GM21723 (cell line): ENCODE measurements around the gene CYTH1.
"Not testable (repeated sequence)": the region's sequence is repeated elsewhere in the genome, so short reads cannot be mapped to it uniquely, and the experiment has no call there.

ENCODE experiments used
- ATAC-seq: cut with Tn5 transposase; IDR thresholded peaks from one replicate; pipeline ENCODE4 v1.9.1; 2021; ENCODE audit warnings: mild to moderate bottlenecking, moderate library complexity; ENCODE audit not compliant: unreplicated experiment

Gene CYTH1

DNA sequence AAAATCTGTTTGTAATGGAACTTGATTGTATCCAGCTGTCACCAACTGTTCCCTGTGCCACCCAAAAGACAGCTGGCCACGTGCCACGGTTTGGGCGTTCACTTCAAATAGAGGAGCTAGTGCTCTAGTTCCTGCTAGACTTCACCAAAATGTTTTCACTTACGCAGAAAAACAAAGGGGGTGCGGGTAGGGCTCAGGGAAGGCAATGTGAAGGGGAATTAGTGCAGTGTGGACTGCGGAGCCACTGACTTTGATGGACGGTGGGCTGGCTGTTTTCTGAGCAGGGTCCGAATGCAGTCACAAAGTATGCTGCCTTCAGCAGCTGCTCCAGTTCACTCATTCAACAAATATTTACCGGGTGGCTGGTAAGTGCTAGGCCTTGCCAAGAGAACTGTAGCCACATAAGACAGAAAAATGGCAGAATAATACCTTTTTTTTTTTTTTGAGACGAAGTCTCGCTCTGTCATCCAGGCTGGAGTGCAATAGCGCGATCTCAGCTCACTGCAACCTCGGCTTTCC lies 7.6 kb upstream of the CYTH1 start:
- ATAC-seq = no peak

DNA sequence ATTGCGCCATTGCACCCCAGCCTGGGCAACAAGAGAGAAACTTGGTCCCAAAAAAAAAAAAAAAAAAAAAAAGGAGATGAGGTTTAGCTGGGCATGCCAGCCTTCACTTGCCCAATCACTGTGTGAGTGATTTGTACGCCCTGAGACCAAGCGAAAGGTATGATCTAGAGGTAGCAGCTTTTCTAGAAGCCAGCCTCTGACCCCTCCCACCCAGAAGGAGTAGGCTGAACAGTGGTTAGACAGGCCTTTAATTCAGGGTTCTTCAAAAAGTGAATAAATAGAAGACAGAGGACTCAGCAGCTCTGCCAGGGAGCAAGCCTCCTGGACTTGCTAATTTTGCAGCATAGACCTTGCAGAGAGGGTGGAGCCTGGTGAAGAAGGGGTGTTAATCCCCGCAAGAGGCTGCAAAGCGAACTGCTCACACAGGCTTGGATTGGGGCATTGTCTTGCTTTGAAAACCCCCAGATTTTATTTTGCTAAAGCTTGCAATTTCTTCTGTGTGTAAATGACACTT lies 7.1 kb upstream of the CYTH1 start:
- ATAC-seq = no peak

DNA sequence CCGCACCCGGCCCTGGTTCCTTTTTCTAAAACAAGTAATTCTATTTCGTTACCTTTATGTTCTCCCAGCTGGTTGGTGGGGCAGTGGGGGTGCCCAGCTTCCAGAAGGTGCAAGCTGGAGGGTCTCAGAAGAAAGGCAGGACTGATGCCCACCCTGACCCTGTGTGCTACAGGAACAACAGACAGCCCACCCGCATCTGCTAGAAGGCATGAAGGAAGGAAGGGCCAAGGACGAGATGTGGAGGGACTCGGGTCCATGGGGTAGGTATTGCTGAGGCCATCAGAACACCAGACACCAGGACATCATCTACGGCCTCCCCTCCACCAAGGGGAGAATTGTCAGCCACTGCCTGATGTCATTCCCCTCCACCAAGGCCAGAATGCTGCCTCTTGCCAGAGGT lies 6.4 kb upstream of the CYTH1 start:
- ATAC-seq = no peak

DNA sequence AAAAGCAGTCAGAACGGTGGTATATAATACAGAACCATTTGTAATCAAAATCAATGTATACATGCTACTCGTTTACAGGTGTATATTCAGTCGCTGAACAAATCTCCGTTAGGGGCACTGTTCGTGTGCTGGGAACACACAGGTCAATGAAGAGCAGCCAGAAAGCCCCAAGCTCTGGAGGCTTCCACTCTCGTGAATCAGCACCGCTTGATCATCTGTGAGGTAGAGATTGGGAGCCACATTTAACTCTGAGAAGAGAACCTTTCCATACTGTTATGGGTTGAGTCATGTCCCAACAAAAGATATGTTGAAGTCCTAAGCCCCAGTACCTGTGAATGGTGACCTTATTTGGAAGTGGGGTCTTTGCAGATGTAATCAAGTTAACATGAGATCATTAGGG lies 5.4 kb upstream of the CYTH1 start:
- no peak for ATAC-seq

DNA sequence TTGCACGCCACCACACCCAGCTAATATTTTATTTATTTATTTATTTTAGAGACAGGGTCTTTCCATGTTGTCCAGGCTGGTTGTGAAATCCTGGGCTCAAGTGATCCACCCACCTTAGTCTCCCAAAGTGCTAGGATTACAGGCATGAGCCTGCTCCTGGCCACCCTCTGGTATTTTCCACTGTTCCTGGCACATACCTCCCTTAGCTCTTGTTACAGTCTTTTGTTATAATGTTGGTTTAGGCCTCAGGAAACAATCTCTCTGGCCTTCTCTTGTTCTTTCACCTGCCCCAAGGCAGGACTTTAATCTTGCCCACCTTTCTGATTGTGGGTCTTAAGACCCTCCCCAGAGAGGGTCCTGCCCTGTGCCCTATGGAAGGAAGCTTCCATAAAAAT lies 3.6 kb upstream of the CYTH1 start:
- ATAC-seq = no peak

DNA sequence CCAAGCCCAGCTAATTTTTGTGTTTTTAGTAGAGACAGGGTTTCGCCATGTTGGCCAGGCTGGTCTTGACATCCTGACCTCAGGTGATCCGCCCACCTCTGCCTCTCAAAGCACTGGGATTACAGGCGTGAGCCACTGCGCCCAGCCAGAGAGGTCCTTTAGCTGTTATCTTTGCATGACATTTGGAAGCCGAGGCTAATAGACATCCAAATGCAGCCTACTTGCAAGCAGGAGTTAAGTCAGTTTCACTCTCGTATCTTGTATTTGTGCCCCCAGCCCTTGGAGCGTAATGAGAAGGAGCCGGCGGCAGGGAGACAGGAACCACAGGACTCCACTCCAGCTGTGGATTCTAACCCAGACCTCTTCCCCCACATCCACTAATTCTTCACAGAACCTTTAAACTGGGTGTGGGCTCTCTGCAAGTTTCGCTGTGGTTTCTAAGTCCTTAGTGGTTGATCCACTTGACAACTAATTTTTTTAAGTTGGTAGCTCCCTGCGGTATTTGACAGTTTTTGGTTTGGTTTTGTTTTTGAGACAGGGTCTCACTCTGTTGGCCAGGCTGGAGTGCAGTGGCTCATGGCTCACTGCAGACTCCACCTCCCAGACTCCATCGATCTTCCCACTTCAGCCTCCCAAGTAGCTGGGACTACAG lies 3.1 kb upstream of the CYTH1 start:
- no peak for ATAC-seq

DNA sequence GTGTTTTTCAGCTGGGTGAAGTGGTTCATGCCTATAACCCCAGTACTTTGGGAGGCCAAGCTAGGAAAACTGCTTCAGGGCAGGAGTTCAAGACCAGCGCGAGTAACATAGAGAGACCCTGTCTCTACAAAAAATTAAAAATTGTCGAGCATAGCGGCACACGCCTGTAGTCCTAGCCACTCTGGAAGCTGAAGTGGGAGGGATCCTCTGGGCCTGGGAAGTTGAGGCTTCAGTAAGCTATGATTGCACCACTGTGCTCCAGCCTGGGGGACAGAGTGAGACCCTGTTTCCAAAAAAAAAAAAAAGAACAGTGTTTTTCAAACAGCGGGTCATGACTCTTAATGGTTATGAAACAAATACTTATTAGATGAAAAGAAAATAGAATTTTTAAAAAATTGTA lies 2.3 kb upstream of the CYTH1 start:
- ATAC-seq = no peak

DNA sequence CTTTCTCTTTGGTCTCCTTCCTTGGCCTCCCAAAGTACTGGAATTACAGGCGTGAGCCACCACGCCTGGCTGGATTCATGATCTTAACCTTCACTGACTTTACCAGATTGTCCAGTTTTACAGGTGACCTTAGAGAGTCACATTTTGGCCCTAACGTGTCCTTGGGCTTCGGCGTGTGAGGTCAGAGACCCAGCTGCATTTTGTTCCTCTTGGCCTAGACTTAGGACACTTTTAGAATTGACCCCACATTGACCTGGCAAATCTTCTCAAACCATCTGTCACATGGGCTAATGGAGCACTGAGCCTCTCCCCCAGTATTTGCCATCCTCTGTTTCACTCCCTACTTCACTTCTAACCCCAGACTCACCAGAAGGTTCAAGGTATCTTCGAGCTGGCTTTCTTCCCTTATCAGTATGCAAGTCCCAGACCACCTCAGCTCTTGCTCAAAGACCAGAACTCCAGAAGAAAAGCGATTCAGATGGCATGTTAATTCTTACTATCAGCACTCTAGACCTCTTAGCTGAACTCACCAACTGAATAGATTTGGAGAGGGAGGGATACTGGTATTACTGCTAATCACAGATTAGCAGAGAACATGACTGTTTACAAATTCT lies 1.7 kb upstream of the CYTH1 start:
- ATAC-seq = no peak

DNA sequence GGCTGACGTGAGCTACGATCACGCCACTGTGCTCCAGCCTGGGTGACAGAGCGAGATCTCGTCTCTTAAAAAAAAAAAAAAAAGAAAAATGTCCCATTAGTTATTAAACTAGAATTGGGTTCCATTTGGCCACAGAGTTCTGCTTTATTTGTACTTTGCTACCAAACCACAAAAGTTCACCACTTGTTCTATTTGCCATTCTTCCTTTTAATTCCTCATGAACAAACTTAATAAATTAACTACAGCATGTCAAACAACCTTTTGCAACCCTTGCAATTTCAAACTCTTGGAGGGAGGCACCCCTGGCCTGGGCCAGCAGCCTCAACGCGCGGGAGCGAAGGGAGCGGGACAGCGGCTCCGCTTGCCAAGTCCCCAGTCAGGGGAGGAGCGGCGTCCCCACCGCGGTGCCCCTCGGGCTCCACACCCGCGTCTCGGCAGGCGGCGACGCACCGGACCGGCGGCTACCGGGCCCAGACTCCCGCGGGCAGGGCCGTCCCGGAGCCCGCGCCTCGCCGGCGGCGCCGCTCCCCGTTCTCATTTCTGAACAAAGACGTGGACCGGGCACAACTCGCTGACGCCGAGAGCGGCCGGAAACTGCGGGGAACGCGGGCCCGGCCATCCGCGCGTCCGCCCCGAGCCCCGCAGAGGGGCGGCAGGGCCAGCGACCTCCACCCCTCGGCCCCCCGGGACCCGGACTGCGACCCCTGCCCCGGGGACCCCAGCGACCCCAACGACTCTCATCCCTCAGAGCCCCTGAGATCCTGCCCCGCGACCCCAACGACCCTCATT lies 775 bp downstream of the CYTH1 start:
- peak; percentile 15 for ATAC-seq

DNA sequence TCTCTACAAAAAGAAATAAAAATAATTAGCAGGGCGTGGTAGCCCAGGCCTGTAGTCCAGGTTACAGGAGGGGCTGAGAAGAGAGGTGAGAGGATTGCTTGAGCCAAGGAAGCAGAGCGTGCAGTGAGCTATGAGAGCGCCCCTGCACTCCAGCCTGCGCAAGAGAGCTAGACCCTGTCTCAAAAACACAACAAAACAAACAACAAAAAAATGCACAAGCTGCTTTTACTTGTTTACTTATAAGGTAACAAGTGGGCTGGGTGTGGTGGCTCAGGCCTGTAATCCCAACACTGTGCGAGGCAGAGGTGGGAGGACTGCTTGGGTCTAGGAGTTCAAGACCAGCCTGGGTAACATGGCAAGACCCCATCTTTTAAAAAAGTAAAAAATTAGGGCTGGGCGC lies 1.7 kb downstream of the CYTH1 start:
- ATAC-seq = no peak

DNA sequence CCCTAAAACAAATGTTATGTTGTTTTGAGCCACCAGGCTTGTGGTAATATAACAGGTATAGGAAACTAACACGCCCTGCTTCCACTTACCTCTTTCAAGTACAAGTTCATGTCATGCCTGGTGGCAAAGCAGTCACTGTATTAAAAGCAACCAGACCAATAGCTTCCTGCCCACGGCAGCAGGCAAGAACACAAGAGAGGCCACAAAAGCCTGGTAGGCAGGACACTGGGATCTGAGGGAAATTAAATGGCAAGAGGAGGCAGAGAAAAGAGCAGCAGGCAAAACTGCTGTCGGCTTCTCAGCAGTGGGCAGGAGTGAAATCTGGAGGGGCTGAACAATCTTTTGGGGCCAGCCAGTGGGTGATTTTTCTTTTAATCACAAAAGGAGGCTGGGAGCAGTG lies 2.2 kb downstream of the CYTH1 start:
- ATAC-seq = no peak

DNA sequence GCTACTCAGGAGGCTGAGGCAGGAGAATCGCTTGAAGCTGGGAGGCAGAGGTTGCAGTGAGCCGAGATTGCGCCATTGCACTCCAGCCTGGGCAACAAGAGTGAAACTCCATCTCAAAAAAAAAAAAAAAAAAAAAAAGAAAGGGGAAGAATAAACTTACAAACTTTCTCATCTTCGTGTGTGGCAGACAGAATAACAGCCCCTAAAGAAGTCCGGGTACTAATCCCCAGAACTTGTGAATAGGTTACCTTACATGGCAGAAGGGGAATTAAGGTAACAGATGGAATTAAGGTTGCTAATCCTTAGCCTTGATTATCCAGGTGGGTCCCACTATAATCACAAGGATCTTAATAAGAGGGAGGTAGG lies 2.8 kb downstream of the CYTH1 start:
- ATAC-seq = not testable (repeated sequence)

DNA sequence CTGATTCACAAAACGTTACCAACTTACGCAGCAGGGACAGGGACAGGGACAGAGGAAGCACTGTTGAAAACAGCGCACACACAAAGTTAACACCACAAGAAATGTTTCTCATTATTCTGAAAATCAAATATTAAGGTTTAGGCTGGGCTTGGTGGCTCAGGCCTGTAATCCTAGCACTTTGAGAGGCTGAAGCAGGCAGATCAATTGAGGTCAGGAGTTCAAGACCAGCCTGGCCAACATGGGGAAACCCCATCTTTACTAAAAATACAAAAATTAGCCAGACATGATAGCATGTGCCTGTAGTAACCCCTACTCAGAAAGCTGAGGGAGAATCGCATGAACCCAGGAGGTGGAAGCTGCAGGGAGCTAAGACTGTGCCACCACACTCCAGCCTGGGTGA lies 4.2 kb downstream of the CYTH1 start:
- ATAC-seq = no peak

DNA sequence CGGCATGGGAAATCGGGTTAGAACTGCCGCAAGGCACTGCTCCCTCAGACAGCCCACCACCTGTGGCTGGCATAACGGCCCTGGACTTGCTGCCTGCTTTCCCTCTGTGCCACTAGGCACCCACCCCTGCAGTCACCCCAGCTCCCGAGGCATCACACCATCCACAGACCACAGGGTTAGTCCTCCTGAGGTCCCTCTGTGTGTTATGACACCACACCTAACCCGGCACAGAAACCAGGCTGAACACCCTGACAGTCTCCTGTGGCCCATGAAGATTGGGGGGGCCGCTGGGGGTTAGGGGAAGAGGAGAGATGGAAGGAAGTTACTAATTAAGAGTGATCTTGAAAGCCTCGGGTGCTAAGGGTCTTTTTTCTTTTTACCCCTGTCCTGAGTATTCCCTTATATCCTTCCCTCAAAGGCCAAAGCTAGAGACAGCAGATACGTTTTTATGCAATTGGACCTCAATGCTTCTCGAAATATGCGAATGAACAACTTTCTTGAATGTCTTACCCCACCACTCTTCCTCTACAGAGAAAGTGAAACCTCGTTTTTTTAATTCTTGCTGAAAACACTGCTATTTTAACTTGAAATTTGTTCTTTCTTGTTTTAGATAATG lies 7.0 kb downstream of the CYTH1 start:
- peak; percentile 43 for ATAC-seq

DNA sequence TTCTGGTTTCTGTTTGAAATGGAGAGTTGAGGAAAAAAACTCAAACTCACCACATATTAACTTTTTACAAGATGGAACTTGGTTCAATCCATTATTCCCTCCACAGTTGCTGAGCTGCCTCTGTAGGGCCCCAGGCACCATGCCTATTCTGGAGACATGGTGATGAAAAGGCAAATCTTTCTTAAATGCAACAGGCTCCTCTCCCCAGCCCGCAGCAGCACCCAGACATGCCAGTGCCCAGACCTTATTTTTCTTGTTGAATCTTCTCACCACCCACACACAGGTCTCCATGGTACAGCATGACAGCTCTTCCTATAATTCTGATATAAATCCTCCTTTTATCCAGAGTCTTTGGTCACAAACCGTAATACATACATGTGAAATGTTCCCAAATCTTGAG lies 7.6 kb downstream of the CYTH1 start:
- no peak for ATAC-seq

DNA sequence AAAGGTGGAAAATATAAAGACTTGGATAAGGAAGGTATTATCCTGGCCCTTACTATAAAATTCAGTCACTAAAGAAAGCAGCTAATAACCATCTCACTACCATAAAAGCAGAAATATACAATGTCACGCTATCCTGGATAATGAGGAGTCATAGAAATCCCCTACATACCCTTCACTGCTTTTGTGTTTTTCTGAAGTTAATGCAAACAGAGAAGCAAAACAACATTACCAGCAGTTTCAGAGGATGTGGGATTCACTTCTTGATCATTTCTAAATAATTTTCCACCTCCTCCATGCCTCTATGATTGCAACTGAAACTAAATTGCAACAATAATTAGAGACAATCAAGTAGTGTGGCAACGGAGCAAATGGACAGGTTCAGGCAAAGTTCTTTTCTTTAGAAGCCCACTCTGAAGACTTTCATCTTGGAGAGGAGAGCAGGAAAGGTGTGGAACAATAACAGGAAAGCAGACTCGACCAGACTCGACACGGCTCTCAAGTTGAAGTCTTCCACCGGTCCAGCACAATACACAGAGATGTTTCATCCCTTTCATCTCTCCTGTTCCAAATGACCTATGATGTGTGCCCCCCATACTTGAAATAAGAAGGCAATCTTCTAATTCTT lies 10.2 kb downstream of the CYTH1 start:
- no peak for ATAC-seq

DNA sequence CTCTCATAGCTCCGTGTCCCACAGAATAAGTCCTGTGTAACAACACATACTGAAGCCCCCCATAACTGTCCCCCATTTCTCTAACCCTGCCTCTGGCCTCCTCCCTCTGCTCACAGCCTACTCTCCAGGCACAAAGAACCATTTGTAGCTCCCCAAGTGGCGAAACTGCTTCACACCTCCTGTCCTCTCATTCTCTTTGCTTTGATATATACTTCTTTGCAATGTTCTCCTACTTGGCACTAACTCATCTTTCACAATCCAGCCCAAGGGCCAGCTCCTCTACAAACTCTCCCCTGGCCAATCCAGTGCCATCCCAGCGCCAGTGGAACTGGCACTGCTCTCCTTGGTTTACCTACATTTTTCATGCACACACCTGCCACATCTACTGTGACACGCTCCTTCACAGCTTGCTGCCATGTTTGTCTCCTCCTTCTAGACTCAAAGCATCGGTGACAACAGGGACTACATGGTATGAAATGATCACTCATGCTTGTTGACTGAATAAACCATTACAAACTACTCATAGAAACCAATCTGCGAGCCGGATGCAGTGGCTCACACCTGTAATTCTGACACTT lies 12.8 kb downstream of the CYTH1 start:
- no peak for ATAC-seq

DNA sequence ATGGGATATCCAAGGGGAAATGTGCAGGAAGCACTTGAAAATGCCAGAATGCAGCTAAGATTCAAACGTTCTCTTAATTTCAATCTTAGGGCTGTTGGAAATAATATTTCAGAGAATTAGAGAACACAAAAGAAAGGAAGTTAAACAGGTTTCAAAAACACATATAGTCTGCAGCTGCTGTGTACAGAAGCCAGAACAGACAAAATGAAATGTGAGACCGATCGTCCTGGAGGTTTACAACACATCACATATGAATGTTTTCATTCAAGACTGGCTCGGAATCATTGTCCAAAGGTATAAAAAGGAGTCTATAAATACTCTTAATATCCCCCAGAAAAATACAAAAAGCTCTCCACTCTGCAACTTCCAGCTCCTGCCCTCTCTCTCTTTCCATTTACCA lies 14.3 kb downstream of the CYTH1 start:
- ATAC-seq = no peak

DNA sequence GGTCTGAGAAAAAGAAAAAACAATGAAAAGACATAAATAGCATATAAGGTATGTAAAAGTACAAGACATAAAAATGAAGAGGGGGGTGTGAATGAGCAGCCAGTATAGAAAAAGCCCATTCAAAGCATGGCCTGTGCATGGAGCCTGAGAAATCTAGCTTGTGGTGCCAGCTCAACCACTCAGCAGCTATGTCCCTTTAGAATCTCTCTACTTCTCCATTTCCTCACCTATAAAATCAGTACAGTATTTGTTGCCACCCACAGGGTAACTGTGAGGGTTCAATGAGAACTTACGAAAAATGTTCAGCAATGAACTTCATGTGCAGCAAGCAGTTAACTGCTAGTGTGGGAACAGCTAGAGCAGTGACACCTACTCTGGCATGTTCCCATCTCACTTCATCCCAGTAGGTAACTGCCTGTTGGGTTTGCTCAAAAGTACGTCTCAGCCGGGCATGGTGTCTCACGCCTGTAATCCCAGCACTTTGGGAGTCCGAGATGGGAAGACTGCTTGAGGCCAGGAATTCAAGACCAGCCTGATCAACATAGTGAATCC lies 15.3 kb downstream of the CYTH1 start:
- no peak for ATAC-seq

DNA sequence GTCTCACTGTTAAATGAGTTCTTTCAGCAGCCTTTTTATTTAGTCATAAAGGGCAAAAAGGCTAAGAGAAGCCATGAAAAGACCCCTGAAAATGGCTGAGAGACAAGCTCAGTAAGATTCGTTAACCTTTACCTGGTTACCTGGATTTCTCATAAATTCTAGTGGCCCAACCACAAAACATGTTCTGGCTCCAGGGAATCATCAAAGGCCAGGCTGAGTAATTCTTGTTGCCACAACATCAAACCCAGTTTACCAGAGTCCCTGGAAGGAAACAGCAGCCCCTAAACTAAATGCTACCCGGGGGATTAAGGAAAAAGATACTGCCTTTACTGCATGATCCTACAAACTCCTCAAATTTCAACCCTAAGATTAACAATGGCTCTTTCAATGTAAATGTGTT lies 15.8 kb downstream of the CYTH1 start:
- ATAC-seq = no peak
